ENCODE results near the gene TNK1. TPM values are rescaled to one million over a fixed set of nuclear protein-coding genes. Genes with fewer than 3 reads are reported as not detected.

Gene TNK1
- total RNA-seq, 1 donor, result 2.2 TPM

DNA sequence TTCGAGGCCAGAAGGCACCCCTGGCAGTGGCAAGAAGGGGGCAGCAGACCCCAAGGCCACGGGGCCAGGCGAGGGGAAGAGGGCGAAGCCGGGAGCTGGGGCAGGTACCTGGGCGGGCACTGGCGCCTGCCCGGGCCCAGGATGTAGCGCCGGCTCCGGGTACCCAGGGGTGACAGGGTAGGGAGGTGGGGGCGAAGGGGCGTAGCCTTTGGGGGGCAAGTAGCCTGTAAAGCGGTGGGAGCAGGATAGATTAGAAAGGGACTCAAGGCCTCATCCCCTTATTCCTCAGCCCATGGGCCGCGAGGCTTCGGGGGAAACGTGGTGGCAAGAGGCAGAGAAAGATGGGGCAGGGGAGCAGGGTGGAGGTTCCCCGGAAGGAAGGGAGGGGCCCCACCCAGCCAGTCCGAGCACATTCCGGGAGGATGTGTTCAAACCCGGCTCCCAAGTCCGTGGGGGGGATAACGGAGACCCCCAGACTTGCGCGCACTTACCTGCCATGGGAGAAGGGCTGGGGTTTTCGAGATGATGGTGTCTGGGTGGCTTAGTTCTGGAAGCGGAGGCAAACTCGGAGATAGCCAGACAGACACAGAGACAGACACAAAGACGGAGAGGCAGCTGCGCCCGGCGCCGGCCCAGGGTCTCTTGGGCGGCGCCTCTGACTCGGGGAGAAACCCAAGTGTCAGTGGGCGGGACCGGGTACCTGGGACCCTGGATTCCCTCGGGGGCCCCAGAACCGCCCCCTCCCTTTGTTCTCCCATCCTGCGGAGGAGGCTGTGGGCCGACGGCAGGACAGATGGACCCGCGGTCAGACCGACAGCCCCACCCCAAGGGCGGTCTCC, 12.9 kb downstream of the TNK1 start:
- peak overlapping the region; percentile 86 for H3K4me3 ChIP-seq (ENCODE audit: low read depth, low read length)
- TF ChIP-seq, protein P1, sequence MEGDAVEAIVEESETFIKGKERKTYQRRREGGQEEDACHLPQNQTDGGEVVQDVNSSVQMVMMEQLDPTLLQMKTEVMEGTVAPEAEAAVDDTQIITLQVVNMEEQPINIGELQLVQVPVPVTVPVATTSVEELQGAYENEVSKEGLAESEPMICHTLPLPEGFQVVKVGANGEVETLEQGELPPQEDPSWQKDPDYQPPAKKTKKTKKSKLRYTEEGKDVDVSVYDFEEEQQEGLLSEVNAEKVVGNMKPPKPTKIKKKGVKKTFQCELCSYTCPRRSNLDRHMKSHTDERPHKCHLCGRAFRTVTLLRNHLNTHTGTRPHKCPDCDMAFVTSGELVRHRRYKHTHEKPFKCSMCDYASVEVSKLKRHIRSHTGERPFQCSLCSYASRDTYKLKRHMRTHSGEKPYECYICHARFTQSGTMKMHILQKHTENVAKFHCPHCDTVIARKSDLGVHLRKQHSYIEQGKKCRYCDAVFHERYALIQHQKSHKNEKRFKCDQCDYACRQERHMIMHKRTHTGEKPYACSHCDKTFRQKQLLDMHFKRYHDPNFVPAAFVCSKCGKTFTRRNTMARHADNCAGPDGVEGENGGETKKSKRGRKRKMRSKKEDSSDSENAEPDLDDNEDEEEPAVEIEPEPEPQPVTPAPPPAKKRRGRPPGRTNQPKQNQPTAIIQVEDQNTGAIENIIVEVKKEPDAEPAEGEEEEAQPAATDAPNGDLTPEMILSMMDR (IDR thresholded peaks at IDR 0.05; ENCODE audit: insufficient read depth, low read depth, low read length), result peak; percentile 5
- no peak for DNase-seq (ENCODE audit: low read depth)

DNA sequence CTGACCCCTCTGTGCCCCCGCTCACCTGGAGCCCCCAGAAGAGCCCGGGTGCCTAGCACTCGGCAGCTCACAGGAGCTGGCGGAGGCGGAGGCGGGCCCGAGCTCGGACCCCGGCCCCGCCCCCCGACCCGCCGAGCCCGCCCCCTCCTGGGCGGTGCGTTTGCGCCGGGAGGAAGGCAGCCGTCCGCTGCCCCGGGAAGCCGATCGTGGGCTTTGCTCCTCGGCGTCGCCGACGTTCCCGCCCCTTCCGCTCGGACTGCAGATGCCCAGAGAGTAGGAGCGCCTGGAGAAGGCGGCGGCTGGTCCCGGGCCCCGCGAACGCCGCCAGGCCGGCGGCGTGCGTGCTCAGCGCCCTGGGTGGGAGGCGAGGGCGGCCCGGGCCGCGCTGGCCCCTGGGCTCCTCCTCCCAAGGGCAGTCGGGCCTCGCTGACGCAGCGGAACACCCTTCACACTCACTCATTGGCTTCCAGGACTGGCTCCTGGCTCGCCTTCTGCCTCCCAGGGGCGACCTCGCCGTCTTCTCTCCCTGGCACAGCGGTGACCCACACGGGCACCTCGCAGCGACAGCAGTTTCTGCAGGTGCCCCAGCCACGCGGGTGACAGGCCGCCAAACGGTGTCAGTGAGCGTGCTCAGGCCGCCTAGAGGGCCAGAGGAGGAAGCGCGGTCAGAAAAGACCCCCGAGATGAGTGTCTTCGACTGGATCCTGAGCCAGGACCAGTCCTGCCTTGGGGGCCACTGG, 13.7 kb downstream of the TNK1 start, which contains the start of gene PLSCR3:
Gene PLSCR3, minus strand, starts transcription at position 74 of the 740 bp plus-strand sequence. CDS start 415 bp downstream, outside the sequence.
- peak; percentile 87 for DNase-seq (ENCODE audit: low read depth)
- TF ChIP-seq, protein P1 (IDR thresholded peaks at IDR 0.05; ENCODE audit: insufficient read depth, low read depth, low read length), result peak; percentile 46
- H3K4me3 ChIP-seq (ENCODE audit: low read depth, low read length), result peak within 1 kb of the TSS; percentile 86

GRCh38 chr17:7396147-7396546, 15.3 kb downstream of the TNK1 start:
- no peak overlapping the region for H3K4me3 ChIP-seq (ENCODE audit: low read depth, low read length)
- DNase-seq (ENCODE audit: low read depth), result no peak
- TF ChIP-seq, protein P1 (IDR thresholded peaks at IDR 0.05; ENCODE audit: insufficient read depth, low read depth, low read length), result no peak

- H3K4me3 ChIP-seq (ENCODE audit: low read depth, low read length), result no peak overlapping the region
- TF ChIP-seq, protein P1 (IDR thresholded peaks at IDR 0.05; ENCODE audit: insufficient read depth, low read depth, low read length), result no peak
- DNase-seq (ENCODE audit: low read depth), result no peak
Measured at GRCh38 chr17:7398612-7399011, 17.7 kb downstream of the TNK1 start.

GRCh38 chr17:7403043-7403726, 22.3 kb downstream of the TNK1 start:
- TF ChIP-seq, protein P1 (IDR thresholded peaks at IDR 0.05; ENCODE audit: insufficient read depth, low read depth, low read length), result no peak
- no peak for DNase-seq (ENCODE audit: low read depth)
- H3K4me3 ChIP-seq (ENCODE audit: low read depth, low read length), result peak overlapping the region; percentile 75

- DNase-seq (ENCODE audit: low read depth), result no peak
- H3K4me3 ChIP-seq (ENCODE audit: low read depth, low read length), result peak overlapping the region; percentile 75
- TF ChIP-seq, protein P1 (IDR thresholded peaks at IDR 0.05; ENCODE audit: insufficient read depth, low read depth, low read length), result no peak
Measured at GRCh38 chr17:7403727-7403976, 22.8 kb downstream of the TNK1 start.
